PFSK-1 (cell line): ENCODE data around the gene THY1.

Experiments
- POLR2AphosphoS5 ChIP-seq: IDR thresholded peaks from 2 replicates; pipeline ENCODE4 v1.6.1; 2012; ENCODE audit warnings: low read depth, mild to moderate bottlenecking, control low read depth, low read length, moderate library complexity
- SIN3A ChIP-seq: IDR thresholded peaks from 2 replicates; pipeline ENCODE4 v1.6.1; 2012; ENCODE audit warnings: mild to moderate bottlenecking, low read length, moderate library complexity, borderline replicate concordance; ENCODE audit not compliant: insufficient read depth
- TF ChIP-seq, protein P1 (sequence below), 2 experiments: IDR thresholded peaks; 2 replicates each; pipeline versions ENCODE4 v1.6.1 to v1.8.0; 2011 to 2012; ENCODE audit warnings: low read depth in 2 of 2, low read length in 2 of 2, control low read depth in 1 of 2, inconsistent platforms in 1 of 2, mild to moderate bottlenecking in 1 of 2, moderate library complexity in 1 of 2; ENCODE audit not compliant: insufficient read depth in 1 of 2

GRCh38 chr11:119380827-119381180, 42.2 kb downstream of the THY1 start:
- no peak for TF ChIP-seq POLR2AphosphoS5
- no peak for TF ChIP-seq SIN3A
- TF ChIP-seq, protein P1, sequence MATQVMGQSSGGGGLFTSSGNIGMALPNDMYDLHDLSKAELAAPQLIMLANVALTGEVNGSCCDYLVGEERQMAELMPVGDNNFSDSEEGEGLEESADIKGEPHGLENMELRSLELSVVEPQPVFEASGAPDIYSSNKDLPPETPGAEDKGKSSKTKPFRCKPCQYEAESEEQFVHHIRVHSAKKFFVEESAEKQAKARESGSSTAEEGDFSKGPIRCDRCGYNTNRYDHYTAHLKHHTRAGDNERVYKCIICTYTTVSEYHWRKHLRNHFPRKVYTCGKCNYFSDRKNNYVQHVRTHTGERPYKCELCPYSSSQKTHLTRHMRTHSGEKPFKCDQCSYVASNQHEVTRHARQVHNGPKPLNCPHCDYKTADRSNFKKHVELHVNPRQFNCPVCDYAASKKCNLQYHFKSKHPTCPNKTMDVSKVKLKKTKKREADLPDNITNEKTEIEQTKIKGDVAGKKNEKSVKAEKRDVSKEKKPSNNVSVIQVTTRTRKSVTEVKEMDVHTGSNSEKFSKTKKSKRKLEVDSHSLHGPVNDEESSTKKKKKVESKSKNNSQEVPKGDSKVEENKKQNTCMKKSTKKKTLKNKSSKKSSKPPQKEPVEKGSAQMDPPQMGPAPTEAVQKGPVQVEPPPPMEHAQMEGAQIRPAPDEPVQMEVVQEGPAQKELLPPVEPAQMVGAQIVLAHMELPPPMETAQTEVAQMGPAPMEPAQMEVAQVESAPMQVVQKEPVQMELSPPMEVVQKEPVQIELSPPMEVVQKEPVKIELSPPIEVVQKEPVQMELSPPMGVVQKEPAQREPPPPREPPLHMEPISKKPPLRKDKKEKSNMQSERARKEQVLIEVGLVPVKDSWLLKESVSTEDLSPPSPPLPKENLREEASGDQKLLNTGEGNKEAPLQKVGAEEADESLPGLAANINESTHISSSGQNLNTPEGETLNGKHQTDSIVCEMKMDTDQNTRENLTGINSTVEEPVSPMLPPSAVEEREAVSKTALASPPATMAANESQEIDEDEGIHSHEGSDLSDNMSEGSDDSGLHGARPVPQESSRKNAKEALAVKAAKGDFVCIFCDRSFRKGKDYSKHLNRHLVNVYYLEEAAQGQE (IDR thresholded peaks at IDR 0.05; ENCODE audit: insufficient read depth in 1 of 2, low read depth in 2 of 2, low read length in 2 of 2), result no peak
